ENCODE measurements around the gene TMCC2.

DNA sequence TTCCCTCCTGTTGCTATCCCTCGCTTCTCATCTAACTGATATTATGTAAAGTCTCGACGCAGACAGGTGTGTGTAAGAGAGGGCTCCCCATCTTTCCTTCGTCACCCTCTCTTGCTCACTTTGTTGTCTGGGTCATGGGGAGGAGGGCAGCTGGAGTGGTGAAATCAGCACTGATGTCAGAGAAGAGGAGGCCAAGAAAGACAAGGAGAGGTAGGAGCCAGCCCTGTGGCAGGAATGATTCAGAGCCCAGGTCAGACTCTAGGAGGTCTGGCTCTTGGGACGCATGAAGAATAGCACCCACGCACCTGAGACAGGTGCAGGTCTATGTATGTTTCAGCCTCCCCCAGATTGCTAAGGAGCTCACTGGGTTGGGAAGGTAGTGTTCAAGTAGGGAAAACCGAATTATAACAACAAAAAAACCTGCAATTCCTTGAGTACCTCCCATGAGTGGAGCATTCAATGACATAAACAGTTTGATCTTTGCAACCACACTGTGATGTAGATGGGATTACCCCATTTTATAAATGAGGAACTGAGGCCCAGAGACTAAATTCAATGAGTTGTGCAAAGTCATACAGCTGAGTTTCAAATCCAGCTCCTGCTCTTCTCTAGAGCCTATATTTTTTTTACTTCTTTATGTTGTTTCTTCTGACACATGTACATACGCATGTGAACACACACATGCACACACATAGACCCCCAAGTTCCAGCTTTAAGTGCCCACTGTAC, 83.4 kb downstream of the TMCC2 start:
- TF ChIP-seq, protein P1, sequence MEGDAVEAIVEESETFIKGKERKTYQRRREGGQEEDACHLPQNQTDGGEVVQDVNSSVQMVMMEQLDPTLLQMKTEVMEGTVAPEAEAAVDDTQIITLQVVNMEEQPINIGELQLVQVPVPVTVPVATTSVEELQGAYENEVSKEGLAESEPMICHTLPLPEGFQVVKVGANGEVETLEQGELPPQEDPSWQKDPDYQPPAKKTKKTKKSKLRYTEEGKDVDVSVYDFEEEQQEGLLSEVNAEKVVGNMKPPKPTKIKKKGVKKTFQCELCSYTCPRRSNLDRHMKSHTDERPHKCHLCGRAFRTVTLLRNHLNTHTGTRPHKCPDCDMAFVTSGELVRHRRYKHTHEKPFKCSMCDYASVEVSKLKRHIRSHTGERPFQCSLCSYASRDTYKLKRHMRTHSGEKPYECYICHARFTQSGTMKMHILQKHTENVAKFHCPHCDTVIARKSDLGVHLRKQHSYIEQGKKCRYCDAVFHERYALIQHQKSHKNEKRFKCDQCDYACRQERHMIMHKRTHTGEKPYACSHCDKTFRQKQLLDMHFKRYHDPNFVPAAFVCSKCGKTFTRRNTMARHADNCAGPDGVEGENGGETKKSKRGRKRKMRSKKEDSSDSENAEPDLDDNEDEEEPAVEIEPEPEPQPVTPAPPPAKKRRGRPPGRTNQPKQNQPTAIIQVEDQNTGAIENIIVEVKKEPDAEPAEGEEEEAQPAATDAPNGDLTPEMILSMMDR (IDR thresholded peaks at IDR 0.05): no peak
- no peak for TF ChIP-seq POLR2A (IDR thresholded peaks at IDR 0.05)

Data from testis (tissue), 2 donors.